ENCODE results near the gene CEP41.
A peak's percentile ranks its signal among the peaks of the same experiment; 100 is the strongest.
"Not testable (repeated sequence)": the region's sequence is repeated elsewhere in the genome, so short reads cannot be mapped to it uniquely, and the experiment has no call there.

CEP41 gene

GRCh38 chr7:130387306-130387627 is 53.5 kb downstream of the CEP41 start:
- DNase-seq = no peak

- no peak for DNase-seq
Observed at GRCh38 chr7:130386876-130387275, 53.9 kb downstream of the CEP41 start.

DNA sequence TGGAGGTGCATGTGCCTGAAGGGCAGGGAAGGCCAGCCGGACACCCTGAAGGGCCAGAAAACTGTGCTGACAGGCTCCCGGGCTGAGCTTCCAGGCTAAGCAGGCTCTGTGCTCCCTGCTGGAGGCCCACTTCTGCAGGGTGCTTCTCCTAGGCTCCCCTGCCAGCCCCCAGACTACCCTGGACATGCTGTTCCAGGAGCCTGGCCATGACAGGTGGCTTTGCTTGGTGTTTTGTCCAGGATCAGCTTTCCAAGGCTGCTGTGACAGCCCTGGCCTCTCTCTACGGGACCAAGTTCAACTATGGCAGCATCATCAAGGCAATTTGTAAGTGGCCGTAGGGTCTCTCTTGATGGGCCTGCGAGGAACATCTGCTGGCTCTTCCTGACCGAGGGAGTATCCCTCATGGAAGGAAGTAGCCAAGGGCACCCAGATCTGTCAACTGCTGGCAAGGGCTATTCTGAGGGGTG is 55.2 kb downstream of the CEP41 start:
- DNase-seq = no peak

DNA sequence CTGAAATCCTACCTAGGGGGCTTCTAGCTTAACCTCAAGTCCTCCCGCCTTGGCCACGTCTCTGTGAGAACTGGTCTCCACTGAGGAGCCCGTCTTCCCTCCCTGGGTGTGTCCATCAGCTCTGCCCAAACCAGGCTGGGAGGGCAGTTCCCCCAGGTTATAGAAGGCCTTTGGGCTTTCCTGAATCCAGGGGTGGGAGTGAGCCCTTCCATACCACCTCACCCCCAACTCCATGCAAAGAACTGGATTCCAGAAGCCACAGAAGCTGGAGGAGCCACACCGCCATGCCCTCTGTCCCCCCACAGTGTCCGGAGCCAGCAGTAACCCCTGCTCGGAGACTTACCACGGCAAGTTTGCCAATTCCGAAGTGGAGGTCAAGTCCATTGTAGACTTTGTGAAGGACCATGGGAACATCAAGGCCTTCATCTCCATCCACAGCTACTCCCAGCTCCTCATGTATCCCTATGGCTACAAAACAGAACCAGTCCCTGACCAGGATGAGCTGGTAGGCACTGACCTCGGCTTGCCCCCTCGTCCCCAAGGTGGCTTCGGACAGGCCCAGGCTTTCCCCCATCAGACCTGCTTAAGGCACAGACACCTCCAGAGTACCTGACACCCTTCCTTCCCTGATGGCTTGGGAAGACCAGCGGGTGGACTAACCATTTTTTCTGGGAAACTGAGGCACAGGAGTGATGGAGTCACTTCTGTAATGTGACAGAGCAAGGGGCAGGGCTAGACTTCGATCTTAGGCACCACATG is 55.8 kb downstream of the CEP41 start:
- DNase-seq = no peak

DNA sequence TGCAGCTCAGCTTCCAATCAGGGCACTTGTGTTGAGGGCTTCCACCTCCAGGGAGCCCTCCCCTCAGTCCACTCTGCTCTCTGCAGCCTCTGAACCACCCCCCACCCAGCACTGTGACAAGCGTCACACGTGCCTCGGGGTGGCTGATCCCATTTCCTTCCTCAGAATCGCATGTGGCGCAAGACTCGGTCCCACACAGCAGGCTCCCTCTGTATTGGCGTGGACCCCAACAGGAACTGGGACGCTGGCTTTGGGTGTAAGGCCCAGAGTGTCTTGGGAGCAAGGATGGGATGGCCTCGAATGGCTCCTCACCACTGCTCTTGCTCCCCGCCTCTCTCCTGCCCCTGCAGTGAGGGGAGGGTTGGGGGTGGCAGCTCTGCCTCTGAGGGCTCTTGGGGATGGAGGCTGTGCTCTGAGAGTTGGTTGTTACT is 56.4 kb downstream of the CEP41 start:
- DNase-seq = no peak

DNA sequence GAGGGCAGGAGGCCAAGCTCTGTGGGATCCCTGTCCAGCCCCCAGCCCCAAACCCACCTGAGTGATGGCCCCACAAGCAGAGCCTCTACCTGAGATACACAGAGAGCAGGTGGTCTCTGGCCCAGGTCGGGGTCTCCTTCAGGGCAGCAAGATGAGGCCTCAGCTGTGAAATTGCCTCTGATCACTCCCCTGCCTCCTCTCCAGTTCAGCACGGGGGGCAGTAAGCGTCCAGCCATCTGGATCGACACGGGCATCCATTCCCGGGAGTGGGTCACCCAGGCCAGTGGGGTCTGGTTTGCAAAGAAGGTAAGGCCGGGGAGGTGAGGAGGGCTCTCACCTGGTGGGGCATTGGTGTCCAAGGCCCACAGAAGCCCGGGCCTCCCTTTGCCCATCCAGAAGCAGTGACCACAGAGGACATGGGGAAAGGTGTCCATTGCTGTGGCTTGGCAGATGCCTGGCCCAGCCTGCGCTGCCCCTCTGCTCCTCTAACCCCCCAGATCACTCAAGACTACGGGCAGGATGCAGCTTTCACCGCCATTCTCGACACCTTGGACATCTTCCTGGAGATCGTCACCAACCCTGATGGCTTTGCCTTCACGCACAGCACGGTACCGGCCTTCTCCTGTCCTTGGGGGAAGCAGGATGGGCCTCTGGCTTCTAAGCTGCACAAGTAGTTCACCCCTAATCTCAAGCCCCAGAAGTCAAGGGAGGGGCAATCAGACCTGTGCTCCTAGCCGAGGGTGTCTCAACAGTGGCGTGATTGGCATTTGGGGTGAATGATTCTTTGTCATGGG is 57.4 kb downstream of the CEP41 start:
- no peak for DNase-seq

GRCh38 chr7:130381468-130382312 is 59.1 kb downstream of the CEP41 start:
- DNase-seq = no peak

- DNase-seq = no peak
Observed at GRCh38 chr7:130380861-130381455, 59.9 kb downstream of the CEP41 start.

DNA sequence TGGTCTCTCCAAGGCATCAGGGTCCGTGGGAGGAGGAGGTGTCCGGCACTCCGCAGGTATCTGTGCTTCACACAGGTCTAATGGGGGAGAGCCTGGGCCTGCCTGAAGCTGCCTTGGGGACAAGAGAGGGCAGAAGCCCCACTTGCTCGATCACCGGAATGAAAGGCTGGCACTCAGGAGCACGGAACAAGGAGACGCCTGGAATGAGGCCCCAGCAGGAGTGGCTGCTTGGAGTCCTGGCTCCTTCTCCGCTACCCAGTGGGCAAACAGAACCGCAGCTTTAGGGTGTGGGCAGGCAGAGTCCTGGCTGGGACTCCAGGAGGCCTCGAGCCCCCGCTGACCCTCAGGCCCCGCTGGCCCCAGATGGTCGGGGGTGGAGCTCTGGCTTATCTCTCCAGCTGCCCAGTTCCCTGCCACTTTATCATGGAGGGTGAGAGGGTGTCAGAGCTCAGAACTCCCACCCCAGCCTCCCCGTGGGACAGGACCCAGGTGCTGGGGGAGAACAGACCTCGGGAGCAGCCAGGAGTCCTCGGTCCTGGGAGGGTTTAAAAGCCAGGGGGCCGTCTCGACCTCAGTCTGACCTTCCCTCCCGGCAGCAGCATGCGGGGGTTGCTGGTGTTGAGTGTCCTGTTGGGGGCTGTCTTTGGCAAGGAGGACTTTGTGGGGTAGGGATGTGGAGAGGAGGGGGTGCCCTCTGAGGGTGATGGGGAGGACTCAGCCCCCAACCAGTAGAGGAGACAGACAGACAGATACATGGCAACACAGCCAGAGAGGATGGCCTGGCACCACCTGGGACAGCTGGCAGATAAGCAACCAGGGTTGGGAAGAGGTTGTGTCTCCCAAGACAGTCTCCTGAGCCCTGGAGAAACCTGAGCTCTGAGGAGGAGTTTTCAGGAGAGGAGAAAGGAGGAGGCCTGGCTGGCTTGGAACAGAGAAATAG is 60.6 kb downstream of the CEP41 start, which contains the start of gene CPA1:
Gene CPA1 (plus strand): TSS at position 574 of the 940 bp plus-strand sequence. CDS start 27 bp downstream, at position 601.
- no peak for DNase-seq

GRCh38 chr7:130379532-130379920 is 61.3 kb downstream of the CEP41 start:
- DNase-seq = no peak

- DNase-seq = no peak
Observed at GRCh38 chr7:130379019-130379418, 61.8 kb downstream of the CEP41 start.

DNA sequence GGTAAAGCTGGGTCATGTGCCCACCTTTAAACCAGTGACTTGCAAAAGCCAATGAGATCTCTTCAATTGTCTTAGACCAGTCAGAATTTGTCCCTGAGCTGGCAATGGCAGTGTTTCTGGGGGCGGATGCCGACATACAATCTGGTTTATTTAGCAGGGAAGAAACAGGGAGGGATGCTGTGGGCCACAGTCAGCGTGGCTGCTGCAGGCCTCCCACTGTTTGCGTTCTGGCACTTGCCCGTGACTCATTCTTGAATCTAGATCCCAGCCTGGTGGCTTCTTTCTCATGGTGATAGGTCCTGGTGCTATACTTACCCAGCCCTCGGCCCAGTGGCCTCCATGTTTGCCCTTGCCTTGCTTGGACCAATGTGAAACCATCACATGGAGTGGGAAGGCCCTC is 63.6 kb downstream of the CEP41 start:
- peak; percentile 14 for DNase-seq

DNA sequence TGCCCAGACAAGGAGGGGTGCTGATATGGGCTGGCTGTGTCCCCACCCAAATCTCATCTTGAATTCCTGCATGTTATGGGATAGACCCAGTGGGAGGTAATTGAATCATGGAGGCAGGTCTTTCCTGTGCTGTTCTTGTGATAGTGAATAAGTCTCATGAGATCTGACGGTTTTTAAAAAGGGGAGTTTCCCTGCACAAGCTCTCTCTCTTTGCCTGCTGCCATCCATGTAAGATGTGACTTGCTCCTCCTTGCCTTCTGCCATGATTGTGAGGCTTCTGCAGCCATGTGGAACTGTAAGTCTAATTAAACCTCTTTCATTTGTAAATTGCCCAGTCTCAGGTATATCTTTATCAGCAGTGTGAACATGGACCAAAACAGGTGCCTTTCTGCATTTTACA is 64.4 kb downstream of the CEP41 start:
- not testable (repeated sequence) for DNase-seq

DNA sequence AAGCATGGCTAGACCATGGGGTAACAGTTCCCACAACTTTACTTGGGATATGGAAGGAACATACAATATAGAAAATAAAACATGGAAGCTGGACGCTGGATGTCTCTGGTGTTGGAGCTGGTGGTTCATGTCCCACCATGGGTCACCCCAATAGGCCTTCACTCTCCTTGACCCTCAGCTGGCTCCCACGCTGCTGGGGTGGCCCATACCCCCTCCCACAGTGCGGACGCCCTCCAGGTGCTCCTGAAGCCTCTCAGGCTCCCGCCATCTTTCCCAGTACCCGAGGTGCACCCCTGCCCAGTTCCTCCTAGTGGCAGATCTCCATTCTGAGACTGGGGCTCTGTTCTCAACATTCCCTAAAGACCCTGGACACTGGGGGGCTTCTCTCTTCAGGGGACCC is 66.3 kb downstream of the CEP41 start:
- DNase-seq = no peak

- peak; percentile 47 for DNase-seq
Observed at GRCh38 chr7:130372402-130373165, 68.2 kb downstream of the CEP41 start.

DNA sequence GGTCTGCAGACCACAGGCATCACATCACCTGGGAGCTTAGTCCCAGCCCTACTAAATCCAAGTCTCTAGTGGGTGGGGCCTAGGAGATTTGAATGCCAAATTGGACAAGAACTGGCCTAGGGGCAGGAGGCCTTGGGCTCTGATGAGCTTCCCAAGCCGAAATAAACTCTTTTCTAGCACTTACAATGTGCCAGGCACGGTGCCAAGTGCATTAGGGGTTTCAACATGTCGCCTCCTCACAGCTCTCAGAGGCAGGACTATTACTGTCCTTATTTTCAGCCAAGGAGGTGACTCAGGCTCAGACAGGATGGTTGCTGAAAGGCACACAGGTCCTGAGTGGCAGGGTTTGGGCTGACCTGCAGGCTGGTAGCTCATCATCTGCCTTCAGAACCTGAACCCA is 69.8 kb downstream of the CEP41 start:
- DNase-seq = peak; percentile 56

GRCh38 chr7:130369831-130370550 is 70.8 kb downstream of the CEP41 start:
- DNase-seq = peak; percentile 52

DNA sequence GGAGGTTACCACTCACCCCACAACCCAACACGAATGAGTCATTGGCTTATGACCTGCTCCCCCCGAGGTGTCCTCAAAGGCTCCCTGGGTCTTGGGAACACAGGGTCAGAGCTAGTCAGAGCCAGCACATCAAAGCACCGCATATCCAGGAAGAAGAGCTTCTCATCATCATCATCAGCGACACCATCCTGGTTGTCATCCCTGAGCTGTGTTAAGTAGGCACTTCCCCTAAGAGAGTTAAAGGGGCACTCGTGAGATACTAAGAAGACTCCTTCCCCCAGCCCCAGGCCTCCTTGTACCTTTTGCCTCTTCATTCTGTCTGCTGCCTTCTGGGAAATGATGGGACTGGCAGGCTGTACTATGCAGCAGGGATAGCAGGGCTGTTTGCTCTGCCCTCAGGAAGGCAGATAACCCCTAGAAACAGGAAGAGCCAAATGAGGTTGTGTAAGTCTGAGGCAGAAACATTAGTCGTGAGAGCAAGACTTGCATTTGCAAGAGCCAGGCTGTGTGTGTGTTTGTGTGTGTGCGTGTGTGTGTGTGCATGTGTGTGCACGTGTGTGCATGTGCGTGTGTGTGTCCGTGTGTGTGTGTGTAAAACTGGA is 71.6 kb downstream of the CEP41 start:
- peak; percentile 95 for DNase-seq

All from fibroblast of skin of scalp (primary cell).